RWPE2 (cell line): ENCODE results near the gene CLEC16A.

ENCODE experiments used
- ATAC-seq: fragments of 200-7000 bp; cut with Tn5 transposase; 3 replicates; pipeline ENCODE4 v1.9.1; 2021; ENCODE audit warnings: low read depth
- DNase-seq: peaks from one replicate; pipeline ENCODE4 v3.0.0-alpha.2; 2020; ENCODE audit warnings: low spot score
- H3K27ac ChIP-seq: fragments of 450-650 bp; 2 replicates; pipeline ENCODE4 v1.5.1; 2017; ENCODE audit warnings: mild to moderate bottlenecking; ENCODE audit not compliant: poor library complexity, severe bottlenecking
- H3K27me3 ChIP-seq: fragments of 250-450 bp; sonication (Bioruptor Pico); 2 replicates; pipeline ENCODE4 v1.5.1; 2021; ENCODE audit warnings: mild to moderate bottlenecking, moderate library complexity; ENCODE audit not compliant: insufficient read depth, poor library complexity, severe bottlenecking
- H3K36me3 ChIP-seq: fragments of 250-450 bp; sonication (Bioruptor Pico); 2 replicates; pipeline ENCODE4 v1.5.1; 2020; ENCODE audit warnings: low read depth, mild to moderate bottlenecking, moderate library complexity
- H3K4me1 ChIP-seq: fragments of 250-450 bp; sonication (Bioruptor Pico); 2 replicates; pipeline ENCODE4 v1.5.1; 2021; ENCODE audit warnings: mild to moderate bottlenecking, moderate library complexity; ENCODE audit not compliant: insufficient read depth, poor library complexity, severe bottlenecking
- H3K4me3 ChIP-seq: fragments of 250-450 bp; sonication (Bioruptor Pico); 2 replicates; pipeline ENCODE4 v1.5.1; 2021; ENCODE audit warnings: mild to moderate bottlenecking, moderate library complexity; ENCODE audit not compliant: severe bottlenecking
- H3K9me3 ChIP-seq: fragments of 250-450 bp; sonication (Bioruptor Pico); 2 replicates; pipeline ENCODE4 v1.5.1; 2021; ENCODE audit warnings: mild to moderate bottlenecking, moderate library complexity; ENCODE audit not compliant: severe bottlenecking
- TF ChIP-seq, protein P1 (sequence below): fragments of 450-650 bp; IDR thresholded peaks from one replicate; pipeline ENCODE4 v1.5.1; 2017; ENCODE audit warnings: mild to moderate bottlenecking, moderate library complexity; ENCODE audit not compliant: poor library complexity, severe bottlenecking

The CLEC16A gene

GRCh38 chr16:11135464-11135973, 191.2 kb downstream of the CLEC16A start:
- DNase-seq (no peak), ATAC-seq (peak; percentile 47)
- TF ChIP-seq, protein P1, sequence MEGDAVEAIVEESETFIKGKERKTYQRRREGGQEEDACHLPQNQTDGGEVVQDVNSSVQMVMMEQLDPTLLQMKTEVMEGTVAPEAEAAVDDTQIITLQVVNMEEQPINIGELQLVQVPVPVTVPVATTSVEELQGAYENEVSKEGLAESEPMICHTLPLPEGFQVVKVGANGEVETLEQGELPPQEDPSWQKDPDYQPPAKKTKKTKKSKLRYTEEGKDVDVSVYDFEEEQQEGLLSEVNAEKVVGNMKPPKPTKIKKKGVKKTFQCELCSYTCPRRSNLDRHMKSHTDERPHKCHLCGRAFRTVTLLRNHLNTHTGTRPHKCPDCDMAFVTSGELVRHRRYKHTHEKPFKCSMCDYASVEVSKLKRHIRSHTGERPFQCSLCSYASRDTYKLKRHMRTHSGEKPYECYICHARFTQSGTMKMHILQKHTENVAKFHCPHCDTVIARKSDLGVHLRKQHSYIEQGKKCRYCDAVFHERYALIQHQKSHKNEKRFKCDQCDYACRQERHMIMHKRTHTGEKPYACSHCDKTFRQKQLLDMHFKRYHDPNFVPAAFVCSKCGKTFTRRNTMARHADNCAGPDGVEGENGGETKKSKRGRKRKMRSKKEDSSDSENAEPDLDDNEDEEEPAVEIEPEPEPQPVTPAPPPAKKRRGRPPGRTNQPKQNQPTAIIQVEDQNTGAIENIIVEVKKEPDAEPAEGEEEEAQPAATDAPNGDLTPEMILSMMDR, result no peak
- H3K4me3 ChIP-seq, result no peak overlapping the region
- H3K4me1 ChIP-seq, result peaks cover 38% of the 10 kb centered on the region
- no peaks in the 10 kb centered on the region for H3K9me3 ChIP-seq
- no peaks in the 10 kb centered on the region for H3K36me3 ChIP-seq
- H3K27ac ChIP-seq, result peak overlapping the region; percentile 10
- no peaks in the 10 kb centered on the region for H3K27me3 ChIP-seq

DNA sequence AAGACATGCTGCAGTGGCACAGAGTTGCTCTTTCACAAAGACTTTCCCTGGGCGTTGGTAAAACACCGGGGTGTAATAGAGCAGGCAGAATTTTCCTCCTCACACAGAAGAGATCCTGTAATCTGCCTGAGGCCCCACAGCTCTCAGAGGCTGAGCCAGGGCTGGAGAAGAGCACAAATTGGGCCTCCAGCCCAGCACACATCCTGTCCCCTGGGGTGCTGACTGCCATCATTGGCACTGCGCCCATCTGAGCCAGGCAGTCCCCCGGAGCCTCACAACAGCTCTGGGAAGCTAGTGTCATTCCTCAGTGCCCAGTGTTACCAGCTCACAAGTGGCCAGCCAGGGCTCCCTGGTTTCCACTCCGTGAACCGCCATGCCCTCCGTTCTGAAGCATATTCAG, 192.2 kb downstream of the CLEC16A start:
- H3K9me3 ChIP-seq, result no peaks in the 10 kb centered on the region
- TF ChIP-seq, protein P1, result no peak
- no peaks in the 10 kb centered on the region for H3K27me3 ChIP-seq
- DNase-seq, result no peak
- no peaks in the 10 kb centered on the region for H3K36me3 ChIP-seq
- no peak for ATAC-seq
- no peak overlapping the region for H3K27ac ChIP-seq
- H3K4me1 ChIP-seq, result peaks cover 38% of the 10 kb centered on the region
- no peak overlapping the region for H3K4me3 ChIP-seq

GRCh38 chr16:11138022-11138768, 193.8 kb downstream of the CLEC16A start:
- H3K9me3 ChIP-seq, result no peaks in the 10 kb centered on the region
- no peak overlapping the region for H3K27ac ChIP-seq
- no peaks in the 10 kb centered on the region for H3K27me3 ChIP-seq
- TF ChIP-seq, protein P1, result no peak
- no peak for DNase-seq
- H3K36me3 ChIP-seq, result no peaks in the 10 kb centered on the region
- no peak overlapping the region for H3K4me3 ChIP-seq
- ATAC-seq, result no peak
- peaks cover 29% of the 10 kb centered on the region for H3K4me1 ChIP-seq

DNA sequence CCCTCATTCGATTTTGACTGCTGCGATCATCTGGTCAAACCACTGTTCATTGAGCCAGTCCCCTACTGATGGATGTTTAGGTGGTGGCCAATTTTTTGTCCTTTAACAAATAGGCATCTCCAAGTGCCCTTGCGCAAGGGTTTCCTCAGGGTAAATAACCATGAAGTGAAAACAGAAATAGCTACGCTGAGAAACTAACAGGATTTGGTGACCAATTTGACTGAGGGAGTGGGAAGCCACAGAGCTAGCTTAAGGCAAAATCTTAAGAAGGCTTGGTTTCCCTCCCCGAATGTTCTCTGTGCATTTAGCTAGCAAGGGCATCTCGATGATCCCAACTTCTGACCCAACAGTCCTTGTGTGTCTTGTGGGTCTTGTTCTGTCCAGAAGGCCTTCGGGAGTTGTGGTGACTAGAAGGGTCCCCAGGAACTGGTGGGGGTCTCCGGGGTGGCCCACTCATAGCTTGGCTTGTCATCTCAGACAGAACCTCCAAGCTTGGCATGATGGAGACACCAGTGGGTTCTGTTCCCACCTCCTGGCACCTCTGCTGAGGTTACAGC, 194.5 kb downstream of the CLEC16A start:
- TF ChIP-seq, protein P1, result no peak
- ATAC-seq (no peak), DNase-seq (no peak)
- Histone ChIP-seq H3K36me3 (no peaks in the 10 kb centered on the region), H3K4me3 (no peak overlapping the region), H3K9me3 (no peaks in the 10 kb centered on the region), H3K27me3 (no peaks in the 10 kb centered on the region), H3K27ac (no peak overlapping the region), H3K4me1 (peaks cover 24% of the 10 kb centered on the region)
